Mucosa of gallbladder (tissue), 1 donor: ENCODE data around the gene CDC25A. TPM values are rescaled to one million over a fixed set of nuclear protein-coding genes. Genes with fewer than 3 reads are reported as not detected.
"Not testable (repeated sequence)": the region's sequence is repeated elsewhere in the genome, so short reads cannot be mapped to it uniquely, and the experiment has no call there.

ENCODE experiments used
- DNase-seq: peaks from one replicate; pipeline ENCODE4 v3.0.0-alpha.2; 2020; ENCODE audit warnings: low spot score
- total RNA-seq: library from RNA; stranded (reverse); gene quantifications from one replicate; pipeline ENCODE4 v1.2.1, GENCODE V29; 2021
- donor health status: DM: no; HTN: no; CAD: no.

CDC25A gene
- total RNA-seq: 0.66 TPM

DNA sequence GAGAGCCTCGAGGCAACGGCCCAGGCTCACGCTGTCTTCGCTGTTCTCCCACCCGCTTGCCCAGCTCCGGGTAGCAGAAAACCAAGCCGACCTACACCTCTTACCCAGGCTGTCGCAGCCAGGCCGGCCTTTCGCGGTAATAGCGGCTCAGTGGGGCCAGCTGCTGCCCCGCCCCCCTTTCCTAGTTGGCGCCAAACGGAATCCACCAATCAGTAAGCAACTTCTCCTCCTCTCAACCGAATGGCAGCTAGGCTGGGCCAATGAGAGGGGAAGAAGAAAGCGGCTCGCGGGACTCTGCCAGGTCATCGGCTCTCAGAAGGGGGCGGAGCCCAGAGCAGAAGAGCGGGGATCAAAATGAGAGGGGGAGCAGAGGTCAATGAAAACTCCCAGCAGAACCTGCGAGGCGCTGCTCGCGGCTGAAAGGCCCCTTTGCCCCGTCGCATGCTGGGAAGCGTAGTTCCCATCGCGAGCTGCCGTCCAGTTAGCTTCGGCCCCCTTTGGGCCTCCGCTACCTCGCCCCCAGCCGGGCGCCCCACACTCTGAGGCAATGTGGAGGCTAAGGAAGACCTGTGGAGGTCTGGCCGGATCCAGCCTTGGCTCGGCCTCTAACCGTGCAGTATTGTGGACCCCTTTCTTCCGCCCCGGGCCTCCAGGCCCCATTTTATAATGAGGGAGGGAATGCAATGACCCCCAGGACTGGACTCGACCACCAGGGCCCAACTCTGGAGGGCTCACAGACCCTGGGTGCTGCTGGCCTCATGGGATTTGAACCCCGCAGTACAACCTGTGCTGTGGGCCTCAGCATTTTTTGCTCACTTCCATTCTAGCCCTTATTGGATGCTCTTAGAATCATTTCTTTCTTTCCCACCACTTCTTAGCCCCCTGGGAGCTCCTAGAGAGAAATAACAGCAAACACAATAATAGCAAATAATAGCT lies at the start of gene CDC25A:
CDC25A (minus strand) TSS at position 152 of the 936 bp plus-strand sequence. CDS start 470 bp downstream, outside the sequence.
- peak; percentile 98 for DNase-seq

DNA sequence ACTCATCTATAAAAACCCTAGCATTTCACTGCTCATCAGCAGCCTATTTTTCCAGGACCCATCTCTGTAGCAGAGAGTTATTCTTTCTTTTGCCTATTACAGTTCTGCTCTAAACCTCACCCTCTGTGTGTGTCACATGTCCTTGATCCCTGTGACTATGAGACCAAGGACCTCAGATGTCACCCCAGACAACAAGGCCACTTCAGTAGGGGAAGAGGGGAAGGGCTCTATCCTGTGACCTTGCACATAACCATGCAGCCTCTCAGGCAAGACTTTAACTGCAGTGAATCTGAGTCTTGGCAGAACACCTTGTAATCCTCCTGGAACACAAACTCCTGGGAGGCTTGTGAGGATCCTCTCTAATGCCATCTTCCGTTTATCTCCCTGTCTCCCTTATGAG lies 48.3 kb upstream of the CDC25A start:
- DNase-seq: no peak

DNA sequence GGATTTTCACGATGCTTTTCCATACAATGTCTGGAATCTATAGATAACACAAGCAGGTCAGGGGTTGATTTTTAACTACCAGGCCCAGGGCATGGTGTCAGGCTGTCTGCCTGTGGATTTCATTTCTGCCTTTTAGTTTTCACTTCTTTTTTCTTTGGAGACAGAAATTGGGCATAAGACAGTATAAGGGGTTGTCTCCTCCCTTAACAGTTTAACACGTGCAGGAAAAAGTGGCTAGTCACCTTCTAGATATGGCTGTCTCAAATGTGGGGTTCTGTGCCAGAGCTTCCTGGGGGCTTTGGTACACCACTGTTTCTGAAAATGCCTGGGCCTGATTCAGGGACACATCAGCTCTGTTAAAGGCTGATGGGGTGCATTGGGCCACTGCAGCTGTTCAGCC lies 45.3 kb upstream of the CDC25A start:
- DNase-seq: no peak

GRCh38 chr3:48232734-48233133 lies 44.5 kb upstream of the CDC25A start:
- DNase-seq: peak; percentile 41

GRCh38 chr3:48232232-48232631 lies 44.0 kb upstream of the CDC25A start:
- no peak for DNase-seq

DNA sequence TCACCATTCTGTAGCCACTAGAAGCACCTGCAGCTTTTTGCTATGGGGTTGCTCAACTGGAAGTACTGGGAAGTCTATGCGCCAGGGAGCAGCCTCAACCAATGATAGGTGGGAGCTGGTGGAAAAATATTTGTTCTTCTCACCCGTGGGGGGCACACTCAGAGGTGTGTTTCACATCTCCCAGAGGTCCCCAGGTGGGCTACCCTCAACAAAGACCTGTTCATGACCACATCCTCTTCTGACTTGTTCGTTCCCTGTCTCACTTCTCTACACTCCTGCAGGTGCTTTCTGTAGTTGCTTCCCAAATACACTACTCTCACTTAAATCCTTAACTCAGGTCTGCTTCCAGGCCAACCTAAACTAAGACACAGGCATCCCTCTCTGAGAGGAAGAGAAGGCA lies 38.7 kb upstream of the CDC25A start:
- DNase-seq: no peak

GRCh38 chr3:48225587-48225986 lies 37.4 kb upstream of the CDC25A start:
- DNase-seq: no peak

DNA sequence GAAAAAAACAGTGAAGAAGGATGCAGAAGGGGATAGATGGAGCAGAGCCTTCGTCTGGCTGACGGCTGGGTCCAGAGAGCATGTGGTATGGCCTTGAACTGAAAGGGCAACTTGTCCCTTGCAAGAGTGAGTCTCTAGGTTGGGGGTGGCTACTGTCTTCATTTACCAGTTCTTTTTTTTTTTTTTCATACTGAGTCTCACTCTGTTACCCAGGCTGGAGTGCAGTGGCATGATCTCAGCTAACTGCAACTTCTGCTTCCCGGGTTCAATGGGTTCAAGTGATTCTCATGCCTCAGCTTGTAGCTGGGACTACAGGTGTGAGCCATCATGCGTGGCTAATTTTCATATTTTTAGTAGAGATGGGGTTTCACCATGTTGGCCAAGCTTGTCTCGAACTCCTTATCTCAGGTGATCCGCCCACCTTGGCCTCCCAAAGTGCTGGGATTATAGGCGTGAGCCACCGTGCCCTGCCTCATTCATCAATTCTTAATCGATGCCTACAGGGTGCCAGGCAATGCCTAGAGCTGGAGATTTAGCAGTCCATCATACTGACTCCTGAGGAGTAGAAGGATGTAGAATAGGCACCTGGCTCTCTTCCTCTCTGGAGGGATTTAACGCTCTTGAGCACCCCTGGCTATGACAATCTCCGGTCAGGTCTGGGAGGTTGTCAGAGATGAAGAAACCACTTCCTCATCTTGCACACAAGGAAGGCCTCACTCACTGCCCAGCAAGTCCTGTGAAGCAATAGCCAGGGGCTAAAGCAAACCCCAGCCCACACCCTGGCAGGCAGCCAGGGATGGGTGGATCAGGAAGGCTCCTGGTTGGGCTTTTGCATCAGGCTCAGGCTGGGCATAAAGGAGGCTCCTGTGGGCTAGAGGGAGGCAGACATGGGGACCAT lies 34.6 kb upstream of the CDC25A start, which contains the start of gene CAMP:
CAMP (plus strand) TSS at position 880 of the 898 bp plus-strand sequence; CDS start at position 897, 17 bp downstream.
- DNase-seq: peak; percentile 44

GRCh38 chr3:48220746-48221145 lies 32.5 kb upstream of the CDC25A start:
- DNase-seq: no peak

DNA sequence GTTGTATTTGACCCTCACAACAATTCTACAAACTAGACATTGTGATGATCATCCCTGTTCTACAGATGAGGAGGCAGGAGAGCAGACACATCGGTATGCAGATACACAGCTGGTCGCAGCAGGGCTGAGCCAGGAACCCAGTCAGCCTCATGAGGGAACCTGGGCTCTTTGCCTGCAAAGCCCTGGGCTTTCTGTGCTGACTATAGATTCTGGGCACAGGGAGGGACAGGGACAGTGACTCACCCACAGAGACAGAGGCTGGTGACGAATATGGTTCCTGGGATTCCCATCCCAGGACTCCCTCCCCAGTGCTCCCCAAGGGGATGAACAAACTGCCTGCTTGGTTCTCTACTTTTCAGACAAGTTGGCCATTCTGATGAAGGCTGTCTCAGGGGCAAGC lies 31.3 kb upstream of the CDC25A start:
- DNase-seq: no peak

- no peak for DNase-seq
Observed at GRCh38 chr3:48218537-48218936, 30.3 kb upstream of the CDC25A start.

DNA sequence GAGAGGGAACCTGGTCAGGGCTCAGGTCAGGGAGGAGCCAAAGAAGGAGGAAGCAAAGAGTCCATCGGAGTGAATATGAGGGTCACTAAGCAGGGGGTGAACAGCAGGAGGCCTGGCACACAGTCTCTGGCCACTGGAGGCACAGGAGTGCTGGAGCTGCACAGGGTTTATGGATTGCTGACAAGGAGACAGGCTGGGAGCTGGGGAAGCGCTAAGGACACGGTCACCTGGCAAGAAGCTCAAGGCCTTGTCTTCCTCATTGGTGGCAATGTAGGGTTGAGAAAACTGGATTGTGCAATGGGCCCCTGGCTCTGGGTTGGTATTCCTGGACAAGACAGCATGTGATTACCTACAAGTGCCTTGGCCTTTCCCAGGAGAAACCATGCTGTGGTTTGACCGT lies 29.2 kb upstream of the CDC25A start:
- no peak for DNase-seq

DNA sequence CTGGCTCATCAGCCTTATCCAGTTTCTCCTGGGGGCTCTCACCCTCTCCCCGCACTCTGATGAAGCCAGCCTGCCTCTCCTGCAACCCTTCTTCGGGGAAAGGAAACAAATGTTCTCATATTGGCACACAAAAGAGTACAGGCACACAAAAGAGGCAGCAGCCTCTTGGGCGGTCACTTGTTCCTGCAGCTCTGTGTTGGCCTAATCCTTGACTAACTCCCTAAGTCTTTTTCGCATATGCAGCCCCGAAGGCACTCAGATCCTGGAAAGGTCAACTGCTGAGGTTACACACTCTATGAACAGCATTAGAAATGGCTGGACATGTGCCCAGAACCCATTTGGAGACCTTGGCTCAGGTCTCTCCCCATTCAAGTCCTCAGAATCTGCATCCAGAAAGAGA lies 27.7 kb upstream of the CDC25A start:
- no peak for DNase-seq

GRCh38 chr3:48215466-48215865 lies 27.2 kb upstream of the CDC25A start:
- peak; percentile 44 for DNase-seq

DNA sequence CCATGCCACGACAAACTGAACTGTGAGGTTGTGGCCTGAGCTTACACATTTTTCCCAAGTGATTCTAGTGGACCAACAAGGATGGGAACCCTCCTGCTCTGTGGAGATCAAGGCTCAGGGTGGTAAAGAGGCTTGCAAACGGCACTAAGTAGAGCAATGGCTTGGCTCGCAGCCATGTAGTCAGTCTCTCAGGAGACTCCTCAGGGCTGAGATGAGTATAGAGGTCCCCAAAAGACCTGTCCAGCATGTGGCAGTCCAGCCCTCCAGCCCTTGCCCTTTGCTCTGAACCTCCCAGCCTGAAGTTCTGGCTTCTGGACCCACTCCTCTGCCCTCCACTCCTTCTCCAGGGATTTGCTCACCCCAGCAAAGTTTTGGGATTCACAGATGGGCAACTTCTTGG lies 26.8 kb upstream of the CDC25A start:
- DNase-seq: no peak

DNA sequence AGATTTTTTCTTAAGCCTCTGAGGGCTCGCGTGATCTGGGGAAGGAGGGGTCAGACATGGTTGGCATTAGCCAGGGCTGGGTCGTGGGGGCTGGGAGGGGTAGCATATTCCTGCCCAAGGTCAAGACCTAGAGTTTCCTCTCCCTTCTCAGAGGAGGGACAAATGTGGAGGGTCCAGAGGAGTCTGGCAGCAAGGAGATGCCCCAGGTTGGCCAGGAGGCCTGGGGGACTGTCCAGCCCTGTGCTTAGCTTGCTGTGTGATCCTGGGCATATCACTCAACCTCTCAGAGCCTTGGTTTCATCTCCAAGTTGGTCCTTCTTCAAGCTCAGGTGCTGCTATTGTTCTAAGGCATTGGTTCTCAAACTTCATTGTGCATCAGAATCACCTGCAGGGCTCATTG lies 26.0 kb upstream of the CDC25A start:
- no peak for DNase-seq

DNA sequence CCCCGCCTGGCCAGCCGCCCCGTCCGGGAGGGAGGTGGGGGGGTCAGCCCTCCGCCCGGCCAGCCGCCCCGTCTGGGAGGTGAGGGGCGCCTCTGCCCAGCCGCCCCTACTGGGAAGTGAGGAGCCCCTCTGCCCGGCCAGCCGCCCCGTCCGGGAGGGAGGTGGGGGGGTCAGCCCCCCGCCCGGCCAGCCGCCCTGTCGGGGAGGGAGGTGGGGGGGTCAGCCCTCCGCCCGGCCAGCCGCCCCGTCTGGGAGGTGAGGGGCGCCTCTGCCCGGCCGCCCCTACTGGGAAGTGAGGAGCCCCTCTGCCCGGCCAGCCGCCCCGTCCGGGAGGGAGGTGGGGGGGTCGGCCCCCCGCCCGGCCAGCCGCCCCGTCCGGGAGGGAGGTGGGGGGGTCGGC lies 23.6 kb upstream of the CDC25A start:
- not testable (repeated sequence) for DNase-seq

DNA sequence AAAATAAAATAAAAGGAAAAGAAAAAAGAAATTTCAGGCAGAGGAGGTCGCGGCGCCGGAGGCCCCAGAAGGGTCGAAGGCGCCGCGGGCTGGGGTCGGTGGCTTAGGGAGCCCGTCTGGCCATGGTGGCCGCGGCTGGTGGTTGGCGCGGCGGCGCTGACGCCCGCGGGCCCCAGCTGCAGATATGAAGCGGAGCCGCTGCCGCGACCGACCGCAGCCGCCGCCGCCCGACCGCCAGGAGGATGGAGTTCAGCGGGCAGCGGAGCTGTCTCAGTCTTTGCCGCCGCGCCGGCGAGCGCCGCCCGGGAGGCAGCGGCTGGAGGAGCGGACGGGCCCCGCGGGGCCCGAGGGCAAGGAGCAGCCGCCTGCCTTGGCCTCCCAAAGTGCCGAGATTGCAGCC lies 22.3 kb upstream of the CDC25A start:
- DNase-seq: not testable (repeated sequence)

DNA sequence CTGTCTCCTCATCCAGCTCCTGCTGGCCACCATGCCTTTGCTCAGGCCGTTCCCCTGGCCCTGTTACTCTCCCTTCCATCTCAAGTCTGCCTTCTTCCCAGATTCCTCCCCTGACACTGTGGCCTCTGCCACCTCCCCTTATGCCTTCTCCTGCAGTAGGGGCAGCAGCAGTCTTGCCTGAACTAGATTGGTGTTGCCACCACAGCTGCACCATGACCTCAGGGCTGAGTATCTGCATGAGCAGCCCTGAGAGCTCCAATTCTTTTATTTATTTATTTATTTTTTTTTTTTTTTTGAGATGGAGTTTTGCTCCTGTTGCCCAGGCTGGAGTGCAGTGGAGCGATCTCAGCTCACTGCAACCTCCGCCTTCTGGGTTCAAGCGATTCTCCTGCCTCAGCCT lies 21.2 kb upstream of the CDC25A start:
- no peak for DNase-seq

DNA sequence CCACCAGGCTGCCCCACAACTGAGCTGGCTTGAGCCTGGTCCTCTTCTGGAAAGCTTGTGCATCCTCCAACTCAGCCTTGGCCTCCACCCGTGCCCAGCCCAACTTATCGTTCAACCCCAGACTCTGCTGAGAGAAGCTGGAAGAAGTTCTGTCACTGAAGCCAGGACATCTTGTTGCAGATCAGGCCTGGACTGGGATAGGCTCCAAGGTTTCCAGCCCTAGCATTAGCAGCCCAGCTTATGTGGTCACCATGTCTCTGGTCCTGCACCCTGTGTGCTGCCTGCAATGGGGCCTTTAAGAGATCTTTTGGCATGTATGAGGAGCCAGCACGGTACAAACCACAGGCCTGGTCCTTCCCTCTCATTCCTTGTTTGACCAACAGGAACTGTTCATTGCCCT lies 19.9 kb upstream of the CDC25A start:
- no peak for DNase-seq

GRCh38 chr3:48202632-48203031 lies 14.4 kb upstream of the CDC25A start:
- DNase-seq: no peak

DNA sequence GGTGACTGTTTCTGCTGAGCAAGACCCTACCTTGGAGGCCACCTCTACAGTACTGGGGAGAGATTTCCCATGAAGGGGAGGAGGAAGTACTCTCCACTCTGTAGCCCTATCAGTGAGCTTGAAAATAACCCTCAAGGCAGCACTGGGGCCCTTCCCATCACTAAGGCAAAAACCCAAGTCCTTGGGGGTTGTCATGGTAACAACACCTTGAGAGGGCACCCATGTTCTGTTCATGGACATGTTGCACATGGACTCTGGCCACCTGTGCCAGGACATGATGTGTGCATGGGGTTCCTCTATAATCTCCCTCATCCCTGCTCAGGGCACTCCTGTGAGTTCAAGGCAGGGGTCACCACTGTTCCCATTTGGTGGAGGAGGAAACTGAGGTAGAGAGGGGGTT lies 10.9 kb upstream of the CDC25A start:
- DNase-seq: no peak

GRCh38 chr3:48196611-48197010 lies 8.4 kb upstream of the CDC25A start:
- DNase-seq: no peak
